T-helper 17 cell (primary cell): ENCODE data around the gene MMP24OS. TPM values are rescaled to one million over a fixed set of nuclear protein-coding genes. Genes with fewer than 3 reads are reported as not detected.
"Not testable (repeated sequence)": the region's sequence is repeated elsewhere in the genome, so short reads cannot be mapped to it uniquely, and the experiment has no call there.

Source experiments
- ATAC-seq: fragments of 150-1000 bp; cut with Tn5 transposase; 2 replicates; pipeline ENCODE4 v1.10.0; 2021; ENCODE audit warnings: mild to moderate bottlenecking, moderate library complexity
- DNase-seq, 3 donors: peaks; one replicate each; pipeline versions ENCODE4 v3.0.0 to v3.0.0-alpha.2; 2020 to 2021
- H3K9me3 ChIP-seq: one replicate; pipeline ENCODE4 v1.7.0; 2013; ENCODE audit warnings: low read length, mild to moderate bottlenecking; ENCODE audit not compliant: control insufficient read depth, poor library complexity, severe bottlenecking
- H3K27ac Mint-ChIP-seq: one replicate; pipeline ENCODE4 v1.8.0; 2022; ENCODE audit warnings: mild to moderate bottlenecking, moderate library complexity, mixed read lengths
- H3K27me3 Mint-ChIP-seq: one replicate; pipeline ENCODE4 v1.8.0; 2022; ENCODE audit warnings: mixed read lengths
- H3K36me3 Mint-ChIP-seq: one replicate; pipeline ENCODE4 v1.8.0; 2022; ENCODE audit warnings: low read depth, mixed read lengths
- H3K4me1 Mint-ChIP-seq: one replicate; pipeline ENCODE4 v1.8.0; 2022; ENCODE audit warnings: mild to moderate bottlenecking, mixed read lengths
- H3K4me3 Mint-ChIP-seq: one replicate; pipeline ENCODE4 v1.8.0; 2022; ENCODE audit warnings: mild to moderate bottlenecking, moderate library complexity, mixed read lengths
- total RNA-seq, 4 donors: library from RNA in 2 of 4; stranded (reverse) in 2 of 4; gene quantifications; one replicate each; pipeline ENCODE4 v1.2.3 and lab custom pipeline; 2022 to 2026

Gene MMP24OS
- total RNA-seq, 2 donors from 2014 or later = 60.8 to 64.4 TPM

DNA sequence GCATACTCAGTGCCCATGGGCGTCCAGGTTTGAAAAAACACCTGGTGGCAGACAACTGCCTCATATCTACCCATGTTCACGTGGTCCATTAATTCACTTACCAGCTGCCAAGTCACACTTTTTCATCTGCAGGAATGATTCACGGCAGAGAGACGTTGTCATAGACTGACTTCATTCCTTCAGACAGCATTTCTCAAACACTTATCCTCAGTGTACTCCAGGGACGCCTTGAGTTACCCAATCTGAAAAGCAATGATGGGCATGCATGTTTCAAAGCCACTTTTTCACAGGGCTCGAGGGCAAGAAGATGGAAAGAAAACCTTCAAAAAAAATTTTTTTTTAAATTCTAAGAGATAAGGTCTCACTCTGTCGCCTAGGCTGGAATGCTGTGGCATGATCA, 6.0 kb downstream of the MMP24OS start:
- no peaks in the 10 kb centered on the region for H3K9me3 ChIP-seq
- Mint-ChIP-seq H3K27me3 (no peaks in the 10 kb centered on the region), H3K4me1 (peaks cover 17% of the 10 kb centered on the region), H3K4me3 (no peak overlapping the region), H3K27ac (no peak overlapping the region), H3K36me3 (peaks cover 5% of the 10 kb centered on the region)
- DNase-seq (no peak), ATAC-seq (no peak)

GRCh38 chr20:35271073-35271882, 6.6 kb downstream of the MMP24OS start:
- no peaks in the 10 kb centered on the region for H3K9me3 ChIP-seq
- ATAC-seq (no peak), DNase-seq (no peak)
- Mint-ChIP-seq H3K36me3 (peaks cover 8% of the 10 kb centered on the region), H3K27ac (no peak overlapping the region), H3K4me1 (peaks cover 22% of the 10 kb centered on the region), H3K4me3 (peak overlapping the region; percentile 7), H3K27me3 (no peaks in the 10 kb centered on the region)

- DNase-seq (no peak), ATAC-seq (no peak)
- peak overlapping the region; percentile 37 for H3K27ac Mint-ChIP-seq
- no peak overlapping the region for H3K4me3 Mint-ChIP-seq
- H3K36me3 Mint-ChIP-seq = peaks cover 8% of the 10 kb centered on the region
- H3K27me3 Mint-ChIP-seq = no peaks in the 10 kb centered on the region
- H3K9me3 ChIP-seq = no peaks in the 10 kb centered on the region
- H3K4me1 Mint-ChIP-seq = peaks cover 22% of the 10 kb centered on the region
Measured at GRCh38 chr20:35270021-35270902, 7.7 kb downstream of the MMP24OS start.

GRCh38 chr20:35269055-35269781, 8.7 kb downstream of the MMP24OS start:
- ATAC-seq = peak; percentile 73
- Mint-ChIP-seq H3K4me1 (peaks cover 24% of the 10 kb centered on the region), H3K27me3 (no peaks in the 10 kb centered on the region), H3K36me3 (peaks cover 8% of the 10 kb centered on the region), H3K27ac (peak overlapping the region; percentile 8), H3K4me3 (no peak overlapping the region)
- no peaks in the 10 kb centered on the region for H3K9me3 ChIP-seq
- peak in 1 of 3 donors; percentile 23 for DNase-seq

DNA sequence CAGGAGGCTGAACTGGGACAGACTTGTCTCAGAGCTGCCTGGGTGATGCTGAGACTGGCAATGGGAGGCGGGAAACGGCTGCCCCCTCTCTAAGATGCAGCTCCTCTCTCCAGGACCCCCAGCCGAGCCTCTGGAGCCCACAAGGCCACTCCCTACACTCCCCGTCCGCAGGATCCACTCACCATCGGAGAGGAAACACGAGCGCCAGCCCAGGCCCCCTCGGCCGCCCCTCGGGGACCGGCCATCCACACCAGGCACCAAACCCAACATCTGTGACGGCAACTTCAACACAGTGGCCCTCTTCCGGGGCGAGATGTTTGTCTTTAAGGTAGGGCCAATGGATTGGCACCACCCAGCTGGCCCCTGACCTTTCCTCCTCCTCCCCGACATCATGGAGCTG, 10.8 kb downstream of the MMP24OS start:
- no peak overlapping the region for H3K4me3 Mint-ChIP-seq
- ATAC-seq = no peak
- H3K27me3 Mint-ChIP-seq = no peaks in the 10 kb centered on the region
- peak overlapping the region; percentile 61 for H3K27ac Mint-ChIP-seq
- peaks cover 31% of the 10 kb centered on the region for H3K4me1 Mint-ChIP-seq
- H3K36me3 Mint-ChIP-seq = peaks cover 15% of the 10 kb centered on the region
- DNase-seq = no peak
- H3K9me3 ChIP-seq = no peaks in the 10 kb centered on the region

GRCh38 chr20:35264755-35265154, 13.2 kb downstream of the MMP24OS start:
- H3K27ac Mint-ChIP-seq = no peak overlapping the region
- no peak for DNase-seq
- no peaks in the 10 kb centered on the region for H3K9me3 ChIP-seq
- H3K27me3 Mint-ChIP-seq = no peaks in the 10 kb centered on the region
- peaks cover 10% of the 10 kb centered on the region for H3K36me3 Mint-ChIP-seq
- no peak for ATAC-seq
- H3K4me1 Mint-ChIP-seq = peaks cover 26% of the 10 kb centered on the region
- H3K4me3 Mint-ChIP-seq = no peak overlapping the region

- H3K9me3 ChIP-seq = no peaks in the 10 kb centered on the region
- ATAC-seq (no peak), DNase-seq (no peak)
- no peaks in the 10 kb centered on the region for H3K27me3 Mint-ChIP-seq
- H3K4me1 Mint-ChIP-seq = peaks cover 22% of the 10 kb centered on the region
- H3K27ac Mint-ChIP-seq = peak overlapping the region; percentile 86
- peaks cover 10% of the 10 kb centered on the region for H3K36me3 Mint-ChIP-seq
- no peak overlapping the region for H3K4me3 Mint-ChIP-seq
Measured at GRCh38 chr20:35263532-35264341, 14.2 kb downstream of the MMP24OS start.

GRCh38 chr20:35262731-35263531, 15.0 kb downstream of the MMP24OS start:
- Mint-ChIP-seq H3K4me1 (peaks cover 20% of the 10 kb centered on the region), H3K27ac (peak overlapping the region; percentile 86)
- ATAC-seq, H3K9me3 ChIP-seq, DNase-seq, H3K4me3 Mint-ChIP-seq, H3K36me3 Mint-ChIP-seq, H3K27me3 Mint-ChIP-seq: not testable (repeated sequence)

DNA sequence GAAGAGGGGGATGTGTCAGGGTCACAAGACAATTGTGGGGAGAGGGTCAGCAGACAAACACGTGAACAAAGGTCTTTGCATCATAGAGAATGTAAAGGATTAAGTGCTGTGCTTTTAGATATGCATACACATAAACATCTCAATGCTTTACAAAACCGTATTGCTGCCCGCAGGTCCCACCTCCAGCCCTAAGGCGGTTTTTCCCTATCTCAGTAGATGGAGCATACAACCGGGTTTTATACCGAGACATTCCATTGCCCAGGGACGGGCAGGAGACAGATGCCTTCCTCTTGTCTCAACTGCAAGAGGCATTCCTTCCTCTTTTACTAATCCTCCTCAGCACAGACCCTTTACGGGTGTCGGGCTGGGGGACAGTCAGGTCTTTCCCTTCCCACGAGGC, 15.6 kb downstream of the MMP24OS start:
- peaks cover 17% of the 10 kb centered on the region for H3K4me1 Mint-ChIP-seq
- not testable (repeated sequence) for H3K27ac Mint-ChIP-seq, H3K27me3 Mint-ChIP-seq, H3K4me3 Mint-ChIP-seq, H3K36me3 Mint-ChIP-seq, DNase-seq, ATAC-seq, H3K9me3 ChIP-seq

- Mint-ChIP-seq H3K27ac (no peak overlapping the region), H3K4me3 (no peak overlapping the region), H3K4me1 (peaks cover 12% of the 10 kb centered on the region), H3K36me3 (peaks cover 8% of the 10 kb centered on the region), H3K27me3 (no peaks in the 10 kb centered on the region)
- DNase-seq = no peak
- ATAC-seq = no peak
- H3K9me3 ChIP-seq = no peaks in the 10 kb centered on the region
Measured at GRCh38 chr20:35260426-35260825, 17.5 kb downstream of the MMP24OS start.

- H3K4me3 Mint-ChIP-seq = no peak overlapping the region
- H3K27ac Mint-ChIP-seq = peak overlapping the region; percentile 21
- DNase-seq (no peak), ATAC-seq (no peak)
- peaks cover 4% of the 10 kb centered on the region for H3K4me1 Mint-ChIP-seq
- H3K36me3 Mint-ChIP-seq = no peaks in the 10 kb centered on the region
- H3K9me3 ChIP-seq = no peaks in the 10 kb centered on the region
- H3K27me3 Mint-ChIP-seq = no peaks in the 10 kb centered on the region
Measured at GRCh38 chr20:35257175-35257909, 20.6 kb downstream of the MMP24OS start.
